GM12892 (cell line): ENCODE measurements around the gene TBC1D24.

Experiments
- DNase-seq: peaks from one replicate; pipeline ENCODE4 v3.0.0; 2011; ENCODE audit not compliant: insufficient read length
- FAIRE-seq: peaks from 2 replicates; lab custom pipeline; 2011; peaks lifted over from hg19 to GRCh38; lab: Jason Lieb, UNC
- POLR2A ChIP-seq: IDR thresholded peaks from 2 replicates; pipeline ENCODE4 v1.6.1; 2011; ENCODE audit warnings: low read depth, low read length, control low read depth
- POLR2AphosphoS5 ChIP-seq: IDR thresholded peaks from 2 replicates; pipeline ENCODE4 v1.6.1; 2011; ENCODE audit warnings: low read depth, low read length, control low read depth
- TAF1 ChIP-seq: IDR thresholded peaks from 2 replicates; pipeline ENCODE4 v1.6.1; 2011; ENCODE audit warnings: low read depth, mild to moderate bottlenecking, control low read depth, low read length, borderline replicate concordance

Gene TBC1D24

DNA sequence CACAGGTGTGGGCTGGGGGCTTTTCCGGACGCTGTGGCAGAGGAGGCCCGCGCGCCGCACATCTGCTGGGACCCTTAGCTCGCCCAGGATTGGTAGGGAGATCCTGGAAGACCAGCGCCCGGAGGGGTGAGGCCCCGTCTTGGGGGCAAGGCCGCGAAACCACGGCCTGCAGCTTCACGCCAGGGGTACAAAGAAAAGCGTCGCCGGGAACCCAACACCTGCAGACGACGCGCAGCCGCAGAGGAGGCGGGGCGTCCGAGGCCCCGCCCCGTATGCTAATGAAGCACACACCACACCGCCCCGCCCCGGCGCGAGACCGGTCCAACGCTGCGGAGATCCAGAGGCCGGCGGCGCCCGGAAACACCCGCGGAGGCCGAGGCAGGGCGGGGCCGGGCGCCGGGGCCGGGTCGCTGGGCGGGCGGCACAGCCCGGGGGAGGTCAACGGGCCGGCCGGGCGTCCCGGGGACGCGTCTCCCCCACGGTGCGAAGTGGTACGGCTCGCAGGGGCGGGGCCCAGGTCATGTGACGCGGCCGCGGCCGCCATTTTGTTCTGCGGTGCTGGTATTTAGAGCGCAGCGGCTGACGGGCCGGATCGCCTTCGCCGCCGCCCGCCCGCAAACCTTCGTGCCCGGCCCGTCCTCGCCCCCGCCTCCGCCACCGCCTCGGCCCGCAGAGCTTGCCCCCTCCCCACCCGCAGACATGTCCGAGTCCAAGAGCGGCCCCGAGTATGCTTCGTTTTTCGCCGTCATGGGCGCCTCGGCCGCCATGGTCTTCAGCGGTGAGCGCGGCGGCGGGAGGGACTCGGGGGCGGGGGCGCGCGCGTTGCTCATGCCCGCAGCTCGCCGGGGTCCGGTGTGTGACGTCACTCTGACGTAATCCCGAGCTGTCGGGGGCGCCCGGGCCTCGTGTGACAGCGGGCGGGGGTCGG lies 38.7 kb downstream of the TBC1D24 start, which contains the start of gene ATP6V0C:
Gene ATP6V0C (plus strand): TSS at position 548 of the 928 bp plus-strand sequence. CDS start 152 bp downstream, at position 700.
- FAIRE-seq, result peak; percentile 99
- TF ChIP-seq TAF1 (peak; percentile 76; the same call in 1 of the 2 replicates), POLR2A (peak; percentile 91), POLR2AphosphoS5 (peak; percentile 90)
- peak; percentile 94 for DNase-seq

DNA sequence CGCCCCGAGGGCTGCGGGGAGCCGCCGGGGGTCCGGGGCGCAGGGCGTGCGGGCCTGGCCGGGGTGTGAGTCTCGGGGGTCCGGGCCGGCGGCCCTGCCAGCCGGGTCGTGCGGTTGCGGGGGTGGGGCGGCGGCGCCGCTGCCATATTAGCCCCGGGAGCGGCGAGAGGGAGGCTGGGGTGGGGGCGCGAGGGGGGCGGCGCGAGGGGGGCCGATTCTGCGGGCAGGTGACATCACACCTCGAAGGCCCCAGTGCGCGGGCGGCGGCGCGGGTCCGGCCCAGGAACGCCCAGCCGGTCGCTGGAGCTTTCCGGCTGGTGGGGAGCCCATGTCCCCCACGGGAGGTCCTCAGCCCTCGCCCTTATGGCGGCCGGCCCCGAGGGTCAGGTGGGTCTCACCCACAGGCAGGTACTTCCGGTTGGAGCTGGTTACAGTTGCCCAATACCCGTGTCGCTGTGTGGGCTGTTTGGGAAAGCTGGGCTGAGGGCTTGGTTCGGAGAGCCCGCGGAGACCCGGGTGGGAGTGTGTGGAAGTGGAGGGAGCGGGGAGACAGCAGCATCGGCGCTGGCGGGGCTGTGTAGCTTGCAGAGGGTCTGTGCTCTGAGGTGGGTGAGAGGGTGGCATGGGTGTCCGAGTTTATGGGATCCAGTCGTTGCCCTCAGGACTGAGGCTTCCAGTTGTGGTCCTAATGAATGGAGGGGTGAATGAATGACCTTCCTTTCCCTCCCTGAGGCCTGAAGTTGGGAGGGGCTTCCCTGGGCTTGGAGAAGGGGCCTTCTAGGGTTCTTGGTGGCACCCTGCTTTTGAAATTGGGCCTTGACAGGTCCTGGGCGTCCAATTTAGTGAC lies 39.6 kb downstream of the TBC1D24 start:
- DNase-seq, result no peak
- no peak for TF ChIP-seq POLR2A
- TF ChIP-seq POLR2AphosphoS5, result no peak
- no peak for TF ChIP-seq TAF1
- peak; percentile 71 for FAIRE-seq

DNA sequence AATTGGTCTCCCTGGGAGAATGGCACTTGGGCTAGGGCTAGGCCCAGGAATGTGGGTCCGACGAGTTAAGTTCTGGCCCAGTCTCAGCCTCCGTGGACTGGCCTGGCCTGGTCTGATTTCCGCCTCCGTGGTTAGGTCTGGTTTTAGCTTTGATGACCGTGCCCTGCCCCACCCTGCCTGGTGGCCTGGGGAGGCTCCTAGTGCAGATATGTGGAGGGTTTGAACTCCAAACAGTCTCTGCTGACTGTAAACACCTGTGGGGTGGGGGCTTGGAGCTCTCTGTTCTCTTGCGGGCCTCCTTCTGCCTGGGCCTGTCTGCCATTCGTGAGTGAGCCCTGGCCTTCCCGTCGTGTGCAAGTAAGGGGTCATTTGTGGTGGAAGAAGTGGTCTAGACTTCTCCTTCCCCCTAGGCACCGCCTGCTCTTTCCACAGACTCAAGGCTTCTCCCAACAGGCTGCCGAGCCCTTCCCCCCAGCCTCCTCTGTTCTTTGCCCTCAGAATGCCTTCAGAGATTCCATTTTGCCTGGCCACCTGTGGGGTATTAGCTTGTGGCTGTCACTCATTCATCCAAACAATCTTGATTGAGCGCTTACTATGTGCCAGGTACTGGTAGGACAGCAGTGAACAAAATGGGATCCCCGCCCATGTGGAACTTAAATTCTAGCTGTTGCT lies 40.4 kb downstream of the TBC1D24 start:
- TF ChIP-seq POLR2AphosphoS5, result no peak
- TF ChIP-seq POLR2A, result no peak
- no peak for TF ChIP-seq TAF1
- DNase-seq (no peak), FAIRE-seq (peak; percentile 53)

DNA sequence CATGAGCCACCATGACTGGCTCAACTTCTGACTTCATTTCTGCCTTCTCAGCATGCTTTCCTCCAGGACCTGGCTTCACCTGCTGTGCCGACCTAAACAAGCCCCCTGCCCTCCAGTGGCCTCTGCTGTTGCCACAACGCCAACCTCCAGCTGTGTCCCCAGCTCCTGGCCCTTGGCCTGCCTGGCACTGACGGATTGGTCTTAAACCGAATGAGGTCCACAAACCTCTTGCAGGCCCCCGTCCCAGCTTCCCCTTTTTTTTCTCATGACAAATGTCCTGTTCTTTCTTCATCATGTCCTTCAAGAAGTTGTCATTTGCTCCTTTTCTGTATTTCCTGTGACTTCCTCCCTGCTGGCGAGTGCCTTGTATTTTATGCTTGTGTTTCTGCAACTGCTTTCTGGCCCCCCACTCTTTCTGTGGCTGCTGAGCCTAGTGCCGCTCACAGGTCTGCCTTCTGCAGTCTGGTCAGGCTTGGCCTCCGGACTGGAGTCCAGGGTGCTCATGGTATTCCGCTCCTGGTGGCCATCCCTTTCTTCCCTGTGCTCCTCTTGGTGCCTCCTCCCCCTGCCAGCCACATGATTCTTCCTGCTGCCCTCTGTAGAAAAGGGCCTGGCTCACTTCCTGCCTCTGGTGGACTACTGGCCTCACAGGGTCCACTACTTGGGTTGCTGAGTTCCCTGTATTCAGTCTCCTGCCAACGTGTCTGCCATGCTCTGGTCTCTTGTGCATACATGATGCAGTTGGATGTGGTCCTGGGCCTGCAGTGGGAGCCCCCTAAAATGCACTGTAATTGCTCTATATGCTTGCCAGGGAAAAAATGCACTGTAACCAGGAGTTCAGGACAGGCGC lies 41.7 kb downstream of the TBC1D24 start:
- no peak for TF ChIP-seq TAF1
- TF ChIP-seq POLR2A, result no peak
- TF ChIP-seq POLR2AphosphoS5, result no peak
- DNase-seq (no peak), FAIRE-seq (no peak)

DNA sequence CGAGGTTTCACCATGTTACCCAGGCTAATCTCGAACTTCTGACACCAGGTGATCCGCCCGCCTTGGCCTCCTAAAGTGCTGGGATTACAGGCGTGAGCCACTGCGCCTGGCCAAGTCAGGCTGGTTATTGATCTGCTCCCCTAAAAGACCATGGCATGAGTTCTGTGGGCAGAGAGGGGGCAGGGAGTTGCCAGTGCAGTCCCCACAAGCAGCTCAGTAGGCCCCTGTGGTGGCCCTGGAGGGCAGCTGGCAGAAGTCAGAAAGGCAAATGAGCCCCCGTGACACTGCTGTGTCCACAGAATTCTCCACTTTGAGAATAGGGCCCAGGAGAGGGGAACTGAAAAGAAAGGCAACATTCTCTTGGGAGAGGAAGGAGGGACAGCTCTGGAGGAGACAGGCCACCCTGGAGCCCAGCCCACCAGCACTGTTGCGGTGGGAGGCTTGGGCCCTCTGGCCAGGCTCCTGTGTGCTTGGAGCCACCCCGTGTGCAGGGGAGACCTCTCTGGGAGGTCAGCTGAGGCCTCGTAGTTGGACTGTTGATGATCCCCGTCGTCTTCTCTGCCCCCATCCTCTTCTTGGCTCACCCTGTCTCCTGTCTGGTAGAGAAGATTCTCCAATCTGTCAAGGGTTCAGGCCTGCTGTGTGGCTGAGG lies 43.2 kb downstream of the TBC1D24 start:
- DNase-seq (no peak), FAIRE-seq (no peak)
- TF ChIP-seq TAF1, result no peak
- no peak for TF ChIP-seq POLR2A
- TF ChIP-seq POLR2AphosphoS5, result no peak

DNA sequence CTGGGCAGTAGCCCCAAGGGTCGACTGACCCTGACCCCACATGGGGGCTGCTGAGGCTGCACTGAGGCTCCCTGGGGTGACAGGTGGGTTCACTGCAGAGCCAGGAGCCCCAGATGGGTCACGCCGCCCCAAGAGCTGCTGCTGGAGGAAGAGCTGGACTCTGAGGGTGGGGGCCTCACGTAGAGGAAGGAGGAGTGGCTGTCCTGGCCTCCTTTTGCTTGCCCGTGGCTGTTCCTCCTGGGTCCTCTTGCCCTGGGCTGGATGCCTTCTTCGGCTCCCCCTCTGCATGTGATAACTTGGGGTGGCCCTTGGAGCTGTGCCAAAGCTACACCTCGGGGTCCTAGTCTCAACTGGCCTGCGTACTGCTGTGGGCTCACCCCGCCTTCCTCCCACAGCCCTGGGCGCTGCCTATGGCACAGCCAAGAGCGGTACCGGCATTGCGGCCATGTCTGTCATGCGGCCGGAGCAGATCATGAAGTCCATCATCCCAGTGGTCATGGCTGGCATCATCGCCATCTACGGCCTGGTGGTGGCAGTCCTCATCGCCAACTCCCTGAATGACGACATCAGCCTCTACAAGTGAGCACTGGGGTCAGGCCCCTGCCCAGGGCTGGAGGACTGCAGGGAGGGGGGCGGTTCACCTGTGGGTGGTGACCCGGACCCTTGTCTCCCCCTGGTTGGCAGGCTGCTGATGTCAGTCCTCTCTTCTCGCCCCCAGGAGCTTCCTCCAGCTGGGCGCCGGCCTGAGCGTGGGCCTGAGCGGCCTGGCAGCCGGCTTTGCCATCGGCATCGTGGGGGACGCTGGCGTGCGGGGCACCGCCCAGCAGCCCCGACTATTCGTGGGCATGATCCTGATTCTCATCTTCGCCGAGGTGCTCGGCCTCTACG lies 44.1 kb downstream of the TBC1D24 start:
- no peak for DNase-seq
- FAIRE-seq, result no peak
- no peak for TF ChIP-seq POLR2AphosphoS5
- no peak for TF ChIP-seq POLR2A
- no peak for TF ChIP-seq TAF1

DNA sequence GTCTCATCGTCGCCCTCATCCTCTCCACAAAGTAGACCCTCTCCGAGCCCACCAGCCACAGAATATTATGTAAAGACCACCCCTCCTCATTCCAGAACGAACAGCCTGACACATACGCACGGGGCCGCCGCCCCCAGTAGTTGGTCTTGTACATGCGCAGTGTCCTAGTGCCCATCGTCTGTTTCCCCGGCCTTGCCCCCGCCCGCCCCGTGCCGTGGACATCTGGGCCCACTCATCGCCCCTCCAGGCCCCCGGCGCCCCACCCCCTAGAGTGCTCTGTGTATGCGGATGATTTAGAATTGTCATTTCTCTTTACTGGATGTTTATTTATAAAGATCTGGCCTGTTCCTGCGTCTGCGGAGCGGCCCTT lies 44.8 kb downstream of the TBC1D24 start:
- FAIRE-seq (no peak), DNase-seq (no peak)
- no peak for TF ChIP-seq TAF1
- no peak for TF ChIP-seq POLR2A
- TF ChIP-seq POLR2AphosphoS5, result no peak

DNA sequence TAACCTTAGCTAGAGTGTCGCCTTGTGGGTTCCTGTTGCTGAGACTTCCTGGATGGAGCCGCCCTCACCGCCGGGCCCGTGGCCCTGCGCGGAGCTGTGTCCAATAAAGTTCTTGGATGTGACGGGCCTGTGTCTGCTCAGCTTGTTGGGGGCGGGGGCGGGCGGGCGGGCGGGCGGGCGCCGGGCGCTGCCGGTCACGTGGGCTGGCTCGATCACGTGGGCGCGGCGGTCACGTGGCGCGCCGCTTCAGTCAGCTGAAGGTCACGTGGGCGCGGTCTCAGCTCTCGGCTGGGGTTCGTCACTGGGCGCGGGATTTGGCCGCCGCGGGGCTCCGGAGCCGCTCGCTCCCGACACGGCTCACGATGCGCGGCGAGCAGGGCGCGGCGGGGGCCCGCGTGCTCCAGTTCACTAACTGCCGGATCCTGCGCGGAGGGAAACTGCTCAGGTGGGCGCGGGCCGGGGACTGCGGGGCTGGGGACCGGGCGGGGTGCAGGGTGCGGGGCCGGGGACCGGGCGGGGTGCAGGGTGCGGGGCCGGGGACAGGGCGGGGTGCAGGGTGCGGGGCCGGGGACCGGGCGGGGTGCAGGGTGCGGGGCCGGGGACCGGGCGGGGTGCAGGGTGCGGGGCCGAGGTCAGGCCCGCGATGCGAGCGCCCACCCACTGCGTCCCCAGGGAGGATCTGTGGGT lies 45.3 kb downstream of the TBC1D24 start, which contains the start of gene AMDHD2:
Gene AMDHD2 (plus strand): TSS at position 275 of the 687 bp plus-strand sequence. CDS start 88 bp downstream, at position 363.
- FAIRE-seq (peak; percentile 90), DNase-seq (peak; percentile 99)
- TF ChIP-seq TAF1 (no peak), POLR2AphosphoS5 (peak; percentile 86), POLR2A (peak; percentile 86)
